GM10248 (cell line): ENCODE data around the gene UPF1.

Experiments used
- CTCF ChIA-PET: fragments of 300-600 bp; sonication (Branson Sonifier 250); formaldehyde crosslinking; extraction: SDS; loops from one replicate; lab custom pipeline; 2021; ENCODE audit warnings: antibody characterized with exemption; lab: Yijun Ruan, JAX
- POLR2A ChIA-PET: fragments of 350-650 bp; sonication (Branson Sonifier 250); formaldehyde crosslinking; extraction: SDS; loops from one replicate; lab custom pipeline; 2020; ENCODE audit warnings: antibody characterized with exemption; lab: Yijun Ruan, JAX
- DNase-seq: peaks from one replicate; pipeline ENCODE4 v3.0.0; 2012; ENCODE audit errors: extremely low spot score
- CTCF ChIP-seq: IDR thresholded peaks from 2 replicates; pipeline ENCODE4 v1.5.1; 2012; ENCODE audit warnings: mild to moderate bottlenecking, low read depth; ENCODE audit errors: extremely low read depth, missing control alignments, control extremely low read depth

The UPF1 gene

DNA sequence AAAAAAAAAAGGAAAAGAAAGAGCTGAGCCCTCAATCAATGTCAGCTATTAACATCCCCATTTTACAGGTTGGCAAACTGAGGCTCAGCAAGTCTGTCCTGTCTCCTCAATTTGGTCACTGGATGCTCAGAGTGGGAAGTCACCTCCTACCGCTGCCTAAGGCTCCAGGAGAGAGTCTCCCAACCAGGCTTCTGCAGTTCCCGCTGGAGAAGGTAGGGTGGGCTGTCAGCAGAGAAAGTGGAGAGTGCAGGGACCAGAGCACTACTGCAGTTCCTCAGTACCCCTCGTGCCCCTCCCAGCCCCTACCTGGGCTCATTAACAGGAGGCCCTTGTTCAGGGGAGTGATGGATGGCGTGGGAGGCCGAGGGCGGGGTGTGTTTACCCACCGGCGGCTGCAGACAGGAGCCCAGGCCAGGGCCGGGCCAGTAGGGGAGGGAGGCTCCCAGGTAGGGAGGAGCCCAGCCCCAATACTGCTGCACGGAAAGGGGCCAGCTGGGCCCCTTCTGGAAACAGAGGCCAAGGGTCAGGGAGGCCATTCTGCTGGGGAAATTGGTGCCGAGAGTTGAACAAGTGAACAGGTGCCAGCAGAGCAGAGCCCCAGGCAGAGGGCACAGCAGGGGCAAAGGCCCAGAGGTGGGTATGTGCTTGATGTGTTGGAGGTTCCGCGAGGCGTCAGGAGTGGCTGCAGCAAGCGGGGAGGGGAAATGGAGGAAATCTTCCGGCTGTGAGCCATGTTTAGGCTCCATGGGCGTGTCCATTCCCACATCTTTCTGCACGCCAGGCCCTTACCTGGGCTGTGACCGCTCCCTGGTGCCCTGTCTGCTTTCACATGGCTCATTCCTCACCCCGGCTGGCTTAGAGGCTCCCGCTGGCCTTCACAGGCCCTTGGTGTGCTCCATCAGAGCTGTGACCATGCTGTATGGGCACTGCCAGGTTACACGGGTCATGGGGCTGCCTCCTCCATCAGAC, 33.1 kb upstream of the UPF1 start:
- POLR2A ChIA-PET: interaction anchor here (0.6 kb wide), 1 partner anchor 106 kb away, joined by 5 read pairs; no protein-coding TSS in a partner anchor
- no peak for DNase-seq
- CTCF ChIA-PET: interaction anchor here (0.9 kb wide), 1 partner anchor 20 kb away, joined by 3 read pairs; no protein-coding TSS in a partner anchor
- no peak for TF ChIP-seq CTCF

GRCh38 chr19:18799389-18799970, 32.3 kb upstream of the UPF1 start:
- POLR2A ChIA-PET: no interaction called here
- DNase-seq: no peak
- TF ChIP-seq CTCF: no peak
- CTCF ChIA-PET: no interaction called here

- DNase-seq: no peak
- POLR2A ChIA-PET: no interaction called here
- TF ChIP-seq CTCF: no peak
- CTCF ChIA-PET: no interaction called here
Observed at GRCh38 chr19:18800079-18800478, 31.7 kb upstream of the UPF1 start.

DNA sequence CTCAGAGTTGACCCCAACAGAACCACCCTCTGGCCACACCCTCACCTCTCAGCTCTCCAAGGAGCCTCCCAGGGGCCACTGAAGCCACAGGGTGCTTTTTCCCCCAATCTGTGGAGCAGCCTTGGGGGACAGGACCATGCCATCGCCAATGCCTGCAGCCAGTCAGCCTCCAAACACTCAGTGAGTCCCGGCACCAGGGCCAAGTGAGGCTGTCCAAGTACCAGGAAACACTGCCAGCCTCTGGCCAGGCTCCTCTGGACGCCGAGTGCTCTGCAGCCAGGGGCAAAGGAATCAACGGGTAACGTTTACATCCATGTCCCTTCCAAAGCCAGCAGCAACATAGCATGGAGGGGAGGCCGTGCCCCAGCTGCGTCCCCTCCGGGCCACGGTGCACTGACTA, 31.1 kb upstream of the UPF1 start:
- POLR2A ChIA-PET: no interaction called here
- TF ChIP-seq CTCF: no peak
- CTCF ChIA-PET: interaction anchor here (1.2 kb wide), 1 partner anchor 47 kb away, joined by 4 read pairs; no protein-coding TSS in a partner anchor
- DNase-seq: peak; percentile 6

- POLR2A ChIA-PET: no interaction called here
- peak; percentile 4 for DNase-seq
- TF ChIP-seq CTCF: no peak
- CTCF ChIA-PET: no interaction called here
Observed at GRCh38 chr19:18802354-18802753, 29.4 kb upstream of the UPF1 start.

- POLR2A ChIA-PET: no interaction called here
- TF ChIP-seq CTCF: no peak
- CTCF ChIA-PET: no interaction called here
- no peak for DNase-seq
Observed at GRCh38 chr19:18803550-18804138, 28.1 kb upstream of the UPF1 start.
